Measurements from ENCODE around the gene ZNF142.

ZNF142 gene

GRCh38 chr2:218655751-218656150, 3.7 kb downstream of the ZNF142 start:
- DNase-seq (ENCODE audit: low read depth in 2 of 2) = no peak

DNA sequence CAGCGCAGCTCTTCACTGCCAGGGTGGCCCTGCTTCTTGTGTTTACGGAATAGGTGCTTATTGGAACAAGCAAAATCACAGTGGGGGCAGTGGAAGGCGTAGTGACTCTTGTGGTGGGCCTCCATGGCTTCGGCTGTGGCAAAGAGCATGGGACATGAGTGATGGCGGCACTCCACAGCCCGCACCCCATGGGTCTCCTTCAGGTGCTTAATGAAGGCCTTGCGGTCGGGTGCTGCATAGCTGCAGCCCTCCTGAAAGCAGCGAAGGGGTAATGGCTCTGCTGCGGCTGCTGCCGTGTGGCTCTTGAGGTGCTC, 10.7 kb downstream of the ZNF142 start:
- DNase-seq (ENCODE audit: low read depth in 2 of 2) = no peak

DNA sequence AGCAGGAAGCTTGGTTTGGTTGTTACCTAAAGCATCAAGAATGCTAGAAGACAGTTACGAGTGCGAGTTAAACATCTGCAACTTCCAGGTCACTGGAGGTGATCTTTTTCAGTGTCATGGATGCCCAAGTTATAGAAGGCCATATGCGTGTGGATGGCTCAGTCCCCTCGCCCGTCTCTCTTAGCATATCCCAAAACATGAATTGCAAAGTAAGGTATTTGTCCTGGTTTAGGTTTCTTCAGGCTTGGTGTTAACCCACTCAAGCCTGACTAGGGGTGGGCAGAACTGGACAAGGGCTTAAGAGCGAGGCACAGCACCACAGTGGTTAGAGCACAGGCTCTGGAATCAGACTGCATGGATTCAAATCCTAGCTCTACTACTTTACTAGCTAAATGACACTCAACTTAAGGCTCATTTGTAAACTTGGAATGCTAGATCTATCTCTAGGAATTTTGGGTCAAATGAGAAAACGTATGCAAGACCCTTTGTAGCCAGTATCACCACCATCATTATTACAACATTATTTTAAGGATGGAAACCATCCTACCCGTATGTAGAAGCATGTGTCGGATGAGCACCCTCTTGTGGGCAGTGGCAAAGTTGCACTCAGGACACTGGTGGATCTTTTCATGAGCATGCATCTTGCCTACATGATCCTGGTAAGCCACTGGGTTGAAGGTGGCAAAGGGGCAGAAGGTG, 11.2 kb downstream of the ZNF142 start:
- DNase-seq (ENCODE audit: low read depth in 2 of 2) = peak; percentile 13 to 19

- no peak for DNase-seq (ENCODE audit: low read depth in 2 of 2)
These were observed 14.3 kb downstream of the ZNF142 start for GRCh38 chr2:218645126-218645525.

- DNase-seq (ENCODE audit: low read depth in 2 of 2) = no peak
These were observed 14.7 kb downstream of the ZNF142 start for GRCh38 chr2:218644721-218645120.

DNA sequence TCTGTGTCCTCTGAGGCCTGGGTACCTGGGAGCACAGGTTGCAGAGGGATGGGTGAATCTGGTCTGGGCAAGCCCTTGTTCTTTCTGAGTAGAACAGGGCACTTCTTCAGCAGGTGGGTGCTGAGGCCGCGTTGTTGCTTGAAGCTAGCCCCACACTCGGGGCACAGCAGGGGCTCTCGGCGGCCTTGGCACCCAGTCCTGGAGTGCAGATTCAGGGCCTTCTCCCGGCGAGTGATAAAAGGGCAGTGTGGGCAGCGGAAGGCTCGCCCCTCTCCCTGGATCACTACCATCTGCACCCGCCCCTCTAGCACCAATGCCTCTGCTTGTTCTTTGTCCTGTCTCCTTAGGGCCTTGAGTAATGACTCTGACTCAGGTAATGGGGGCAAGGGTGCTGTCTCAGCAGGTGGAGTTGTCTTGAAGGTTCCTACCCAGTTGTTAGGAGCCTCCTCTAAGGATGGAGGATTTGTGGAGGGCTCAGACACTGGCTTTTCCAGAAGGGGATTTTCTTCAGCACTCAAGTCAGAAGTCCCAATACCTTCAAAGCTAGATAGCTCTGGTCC, 15.6 kb downstream of the ZNF142 start:
- no peak for DNase-seq (ENCODE audit: low read depth in 2 of 2)

DNA sequence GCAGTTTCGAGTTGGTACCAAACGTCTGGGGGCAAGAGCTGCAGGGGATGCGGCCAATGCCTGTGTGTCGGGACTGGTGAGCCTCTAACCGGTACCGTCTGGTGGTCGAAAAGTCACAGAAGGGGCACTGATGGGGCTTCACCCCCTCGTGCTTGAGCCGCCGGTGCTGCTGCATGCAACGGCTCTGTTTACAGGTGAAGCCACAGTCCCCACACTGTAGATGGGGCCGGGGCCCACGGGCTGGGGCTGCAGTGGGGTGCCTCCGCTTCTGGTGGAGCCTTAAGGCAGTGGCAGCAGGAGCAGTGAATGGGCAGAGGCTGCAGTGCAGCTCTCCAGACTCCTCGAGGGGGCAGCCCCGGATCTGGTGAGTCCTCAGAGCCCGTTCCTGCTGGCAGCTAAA, 16.6 kb downstream of the ZNF142 start:
- no peak for DNase-seq (ENCODE audit: low read depth in 2 of 2)

DNA sequence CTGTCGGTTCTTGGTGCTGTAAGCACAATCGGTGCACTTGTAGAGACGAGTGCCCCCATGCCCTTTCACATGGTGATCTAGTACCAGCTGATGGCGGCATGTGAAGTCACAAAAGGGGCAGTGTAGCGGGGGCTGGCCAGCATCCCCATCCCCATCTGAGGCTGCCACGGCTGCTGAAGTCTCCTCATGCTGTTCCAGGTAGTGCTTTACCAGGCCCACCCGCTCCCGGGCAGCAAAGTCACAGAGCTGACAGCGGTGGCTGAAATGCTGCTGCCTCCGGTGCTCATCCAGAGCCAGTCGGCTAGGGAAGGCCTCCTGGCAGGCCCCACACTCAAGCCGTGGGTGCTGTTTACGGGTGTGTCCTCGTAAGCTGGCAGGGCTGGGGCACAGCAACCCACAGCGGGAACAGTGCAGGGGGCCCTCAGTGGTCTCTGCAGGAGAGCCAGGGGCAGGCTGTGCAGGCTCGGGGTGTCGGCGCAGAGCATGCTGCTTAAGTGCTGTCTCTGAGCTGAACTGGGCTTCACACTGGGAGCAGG, 17.2 kb downstream of the ZNF142 start:
- DNase-seq (ENCODE audit: low read depth in 2 of 2) = no peak

DNA sequence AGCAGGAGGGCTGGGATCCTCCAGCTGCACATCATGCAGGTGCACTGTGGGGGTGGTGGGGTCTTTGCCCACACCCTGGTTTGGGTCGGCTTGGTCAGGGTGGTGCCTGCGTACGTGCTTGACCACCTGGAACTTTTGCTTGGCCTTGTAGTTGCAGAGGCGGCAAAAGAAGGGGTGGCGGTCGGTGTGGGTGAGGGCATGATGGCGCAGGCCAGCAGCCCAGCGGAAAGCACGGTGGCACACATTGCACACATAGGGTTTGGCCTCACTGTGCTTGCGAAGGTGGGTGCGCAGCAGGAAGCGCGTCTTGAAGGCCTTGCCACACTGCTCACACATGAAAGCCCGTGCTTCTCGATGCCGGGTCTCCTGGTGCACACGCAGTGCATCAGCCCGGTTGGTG, 21.1 kb downstream of the ZNF142 start:
- no peak for DNase-seq (ENCODE audit: low read depth in 2 of 2)

- no peak for DNase-seq (ENCODE audit: low read depth in 2 of 2)
These were observed 23.7 kb downstream of the ZNF142 start for GRCh38 chr2:218635719-218636118.

DNA sequence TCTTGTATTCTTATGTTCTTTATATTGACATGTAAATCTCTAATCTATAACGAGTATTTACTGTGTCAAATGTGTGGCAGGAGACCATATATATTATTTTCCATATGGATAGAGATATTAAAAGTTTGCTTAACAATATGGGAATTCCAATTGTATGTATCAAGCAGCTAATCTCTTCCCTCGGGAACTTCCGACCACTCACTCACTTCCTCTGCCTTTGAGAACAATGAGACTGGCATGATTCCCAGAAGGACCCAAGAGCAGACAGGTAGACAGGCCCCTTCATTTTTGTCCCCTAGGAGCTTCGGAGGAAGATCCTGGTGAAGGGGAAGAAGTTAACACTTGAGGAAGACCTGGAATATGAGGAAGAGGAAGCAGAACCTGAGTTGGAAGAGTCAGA, 27.6 kb downstream of the ZNF142 start:
- DNase-seq (ENCODE audit: low read depth in 2 of 2) = no peak

DNA sequence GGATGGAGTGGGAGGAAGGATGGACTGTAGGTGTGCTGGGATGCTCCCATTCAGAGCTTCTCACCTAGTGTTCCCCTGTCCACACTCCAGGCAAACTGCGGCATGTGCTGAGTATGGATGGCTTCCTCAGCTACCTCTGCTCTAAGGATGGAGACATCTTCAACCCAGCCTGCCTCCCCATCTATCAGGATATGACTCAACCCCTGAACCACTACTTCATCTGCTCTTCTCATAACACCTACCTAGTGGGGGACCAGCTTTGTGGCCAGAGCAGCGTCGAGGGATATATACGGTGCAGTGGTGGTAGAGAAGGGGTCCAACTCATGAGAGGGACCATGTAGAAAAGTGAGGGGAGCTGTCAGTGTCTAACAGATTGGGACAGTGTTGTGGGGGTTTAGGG, 31.5 kb downstream of the ZNF142 start:
- no peak for DNase-seq (ENCODE audit: low read depth in 2 of 2)

- no peak for DNase-seq (ENCODE audit: low read depth in 2 of 2)
These were observed 33.1 kb downstream of the ZNF142 start for GRCh38 chr2:218626369-218626768.

DNA sequence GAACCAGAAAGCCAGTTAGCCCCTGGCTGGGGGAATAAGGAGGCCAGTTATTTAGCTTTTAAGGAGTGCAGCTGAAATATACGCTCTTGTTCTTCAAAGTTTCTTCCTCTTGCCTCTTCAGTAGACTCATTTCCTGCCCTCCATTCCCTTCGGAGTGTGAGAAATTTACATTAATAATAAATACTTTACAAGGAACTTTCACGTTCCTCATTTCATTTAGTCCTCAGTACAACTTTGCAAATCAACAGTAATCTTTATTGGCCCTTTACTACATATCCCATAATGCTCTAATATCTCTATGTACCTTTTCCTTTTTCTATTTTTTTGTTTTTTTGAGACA, 36.1 kb downstream of the ZNF142 start:
- DNase-seq (ENCODE audit: low read depth in 2 of 2) = no peak

DNA sequence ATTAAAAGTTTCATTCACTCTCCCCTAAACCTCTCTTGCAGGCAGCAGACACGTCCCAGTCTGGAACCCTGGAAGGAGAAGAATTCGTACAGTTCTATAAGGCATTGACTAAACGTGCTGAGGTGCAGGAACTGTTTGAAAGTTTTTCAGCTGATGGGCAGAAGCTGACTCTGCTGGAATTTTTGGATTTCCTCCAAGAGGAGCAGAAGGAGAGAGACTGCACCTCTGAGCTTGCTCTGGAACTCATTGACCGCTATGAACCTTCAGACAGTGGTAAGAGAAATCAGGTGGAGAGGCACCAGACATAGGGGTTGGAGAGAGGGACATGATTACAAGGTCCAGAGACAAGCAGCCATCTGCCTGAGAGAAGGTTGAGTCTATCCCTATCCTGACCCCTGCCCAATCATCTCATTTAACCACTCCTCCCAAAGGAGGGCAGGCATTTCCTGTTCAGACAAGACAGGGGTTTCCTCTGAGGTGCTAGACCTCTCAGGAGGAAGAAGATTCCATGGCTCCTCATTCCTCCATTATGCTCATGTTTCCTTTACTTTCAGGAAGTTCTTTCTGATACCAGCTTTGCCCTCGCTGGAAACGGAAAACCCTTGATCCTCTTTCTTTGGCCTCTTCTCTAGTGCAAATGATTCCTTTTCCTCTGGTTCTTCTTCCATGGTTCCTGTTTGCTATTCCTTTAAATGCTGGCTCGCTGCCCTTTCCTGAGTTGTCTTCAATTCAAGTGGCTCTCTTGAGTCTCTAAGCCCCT, 36.6 kb downstream of the ZNF142 start:
- DNase-seq (ENCODE audit: low read depth in 2 of 2) = no peak

DNA sequence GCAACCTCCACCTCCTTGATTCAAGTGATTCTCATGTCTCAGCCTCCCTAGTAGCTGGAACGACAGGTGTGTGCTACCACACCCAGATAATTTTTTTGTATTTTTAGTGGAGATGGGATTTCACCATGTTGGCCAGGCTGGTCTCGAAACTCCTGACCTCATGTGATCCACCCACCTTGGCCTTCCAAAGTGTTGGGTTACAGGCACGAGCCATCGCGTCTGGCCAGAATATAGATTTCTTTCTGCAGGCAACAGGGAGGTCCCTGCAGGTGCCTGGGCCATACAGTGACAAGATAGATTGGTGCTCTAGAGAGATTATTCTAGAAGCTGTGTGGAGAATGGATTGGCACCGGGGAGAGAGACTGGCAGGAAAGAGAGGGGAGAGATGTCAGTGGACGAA, 38.4 kb downstream of the ZNF142 start:
- no peak for DNase-seq (ENCODE audit: low read depth in 2 of 2)

DNA sequence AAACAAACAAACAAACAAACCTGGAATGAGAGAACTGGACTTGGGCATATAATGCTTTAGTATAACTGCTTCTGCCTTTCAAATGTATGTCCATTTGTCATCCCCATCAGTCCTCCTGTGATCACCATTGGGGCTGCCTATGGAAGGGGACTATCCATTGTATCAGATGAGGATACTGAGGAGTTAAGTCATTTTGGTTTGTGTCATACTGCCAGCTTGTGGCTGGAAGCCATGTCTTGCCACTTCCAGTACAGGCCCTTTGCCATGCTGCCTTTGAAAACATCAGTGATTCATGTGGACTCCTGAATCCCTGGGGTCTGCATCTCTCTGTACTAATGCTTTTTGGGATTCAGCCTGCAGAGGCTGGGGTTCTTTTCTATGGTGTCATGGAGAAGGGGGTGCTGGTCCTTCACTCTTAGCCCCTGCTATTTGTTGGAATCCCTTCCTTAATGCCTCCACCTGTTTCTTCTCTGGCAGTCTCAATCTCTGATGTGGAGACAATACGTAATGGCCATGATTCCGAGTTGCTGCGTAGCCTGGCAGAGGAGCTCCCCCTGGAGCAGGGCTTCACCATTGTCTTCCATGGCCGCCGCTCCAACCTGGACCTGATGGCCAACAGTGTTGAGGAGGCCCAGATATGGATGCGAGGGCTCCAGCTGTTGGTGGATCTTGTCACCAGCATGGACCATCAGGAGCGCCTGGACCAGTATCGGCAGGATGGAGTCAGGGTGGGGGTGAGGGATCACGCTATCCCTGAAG, 41.1 kb downstream of the ZNF142 start:
- DNase-seq (ENCODE audit: low read depth in 2 of 2) = no peak

GRCh38 chr2:218615868-218616315, 43.5 kb downstream of the ZNF142 start:
- no peak for DNase-seq (ENCODE audit: low read depth in 2 of 2)

- DNase-seq (ENCODE audit: low read depth in 2 of 2) = no peak
These were observed 51.8 kb downstream of the ZNF142 start, which contains the start of gene PLCD4 for GRCh38 chr2:218607436-218608115. Gene PLCD4 (plus strand): TSS chr2:218607899. CDS start chr2:218615740, 7,841 bp downstream.

DNA sequence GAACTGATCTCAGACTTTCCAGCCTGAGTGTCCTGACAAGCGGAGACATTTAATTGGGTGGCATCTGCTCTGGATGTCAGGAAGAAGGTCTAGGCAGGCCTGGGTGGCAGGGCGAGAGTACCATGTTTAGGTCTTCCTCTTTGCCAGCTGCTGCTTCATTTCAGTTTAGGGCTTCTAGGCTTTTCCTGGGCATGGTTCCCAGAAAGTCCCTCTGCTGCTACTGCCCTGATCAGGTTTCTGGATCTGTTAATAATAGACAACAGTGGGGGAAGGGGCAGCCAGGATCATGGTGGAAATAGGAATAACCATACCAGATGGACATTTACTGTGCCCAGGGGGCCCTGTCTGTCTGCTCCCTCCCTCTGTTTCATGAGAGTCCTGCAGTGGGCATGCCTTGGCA, 54.0 kb downstream of the ZNF142 start:
- DNase-seq (ENCODE audit: low read depth in 2 of 2) = no peak

All from stimulated activated CD8-positive, alpha-beta memory T cell treated with anti-CD3 and anti-CD28 coated beads, Interleukin-15, amount 100 ng/mL, for 4 hours (primary cell).